ENCODE results near the gene RBKS. TPM values are rescaled to one million over a fixed set of nuclear protein-coding genes. Genes with fewer than 3 reads are reported as not detected.

The RBKS gene
- total and polyA plus RNA-seq, 2 donors: 1.8 to 4.2 TPM

DNA sequence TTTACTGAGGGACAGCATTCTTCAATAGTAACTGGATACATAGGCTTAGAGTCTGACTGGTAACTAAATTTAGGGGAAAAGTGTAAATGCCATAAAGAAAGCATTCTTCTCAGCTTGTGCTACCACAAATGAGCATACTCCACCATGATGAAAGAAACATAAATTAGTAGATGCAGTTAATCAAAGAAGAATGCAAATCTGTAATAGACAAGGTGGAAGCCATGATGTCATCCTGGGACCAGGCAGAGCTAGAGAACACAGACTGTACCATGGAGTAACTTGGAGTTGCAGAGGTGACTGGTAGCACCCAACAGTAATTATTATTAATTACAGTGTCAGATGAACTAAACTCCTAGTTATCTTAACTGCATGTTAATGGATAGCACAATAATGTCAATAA lies 51.7 kb downstream of the RBKS start:
- no peaks in the 10 kb centered on the region for H3K27me3 ChIP-seq (ENCODE audit: control insufficient read depth in 2 of 2, insufficient read depth in 1 of 2, low read length in 1 of 2)
- no peaks in the 10 kb centered on the region for H3K36me3 ChIP-seq (ENCODE audit: control insufficient read depth in 2 of 2, insufficient read depth in 2 of 2, low read length in 1 of 2)
- H3K4me3 ChIP-seq (ENCODE audit: low read length in 2 of 2): no peak overlapping the region
- no peaks in the 10 kb centered on the region for H3K9me3 ChIP-seq (ENCODE audit: control insufficient read depth in 2 of 2, insufficient read depth in 1 of 2, low read length in 1 of 2)
- no peaks in the 10 kb centered on the region for H3K4me1 ChIP-seq (ENCODE audit: control insufficient read depth in 2 of 2, insufficient read depth in 2 of 2, low read length in 2 of 2)
- no peak overlapping the region for H3K27ac ChIP-seq (ENCODE audit: low read depth in 1 of 2, low read length in 1 of 2)
- no peak for DNase-seq (ENCODE audit: low read depth in 6 of 9, low spot score in 9 of 9)

DNA sequence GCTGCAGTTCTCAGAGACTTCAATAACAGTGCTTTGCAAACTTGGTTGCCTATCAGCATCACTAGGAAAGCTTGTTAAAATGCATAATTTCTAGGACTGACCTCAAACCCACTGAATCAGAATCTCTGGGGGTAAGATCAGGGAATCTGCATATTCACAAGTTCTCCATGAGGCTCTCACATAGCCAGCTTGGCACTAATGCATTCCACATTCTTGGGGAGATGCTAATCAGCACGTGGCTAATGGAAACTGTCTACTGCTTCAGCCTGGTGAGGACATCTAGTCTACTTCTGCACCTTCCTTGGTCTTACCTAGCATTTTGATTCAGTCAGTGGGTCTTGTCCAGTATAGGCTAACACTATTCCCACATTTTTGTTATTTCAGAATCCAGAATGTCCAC lies 56.3 kb downstream of the RBKS start:
- Histone ChIP-seq H3K4me1 (ENCODE audit: control insufficient read depth in 2 of 2, insufficient read depth in 2 of 2, low read length in 2 of 2) (no peaks in the 10 kb centered on the region), H3K27ac (ENCODE audit: low read depth in 1 of 2, low read length in 1 of 2) (no peak overlapping the region), H3K4me3 (ENCODE audit: low read length in 2 of 2) (no peak overlapping the region), H3K36me3 (ENCODE audit: control insufficient read depth in 2 of 2, insufficient read depth in 2 of 2, low read length in 1 of 2) (no peaks in the 10 kb centered on the region), H3K27me3 (ENCODE audit: control insufficient read depth in 2 of 2, insufficient read depth in 1 of 2, low read length in 1 of 2) (no peaks in the 10 kb centered on the region), H3K9me3 (ENCODE audit: control insufficient read depth in 2 of 2, insufficient read depth in 1 of 2, low read length in 1 of 2) (peaks cover 0 to 5% of the 10 kb centered on the region in 2 donors)
- no peak for DNase-seq (ENCODE audit: low read depth in 6 of 9, low spot score in 9 of 9)
- WGBS: 93% methylated on average over 1 of the region's 1 CpG

DNA sequence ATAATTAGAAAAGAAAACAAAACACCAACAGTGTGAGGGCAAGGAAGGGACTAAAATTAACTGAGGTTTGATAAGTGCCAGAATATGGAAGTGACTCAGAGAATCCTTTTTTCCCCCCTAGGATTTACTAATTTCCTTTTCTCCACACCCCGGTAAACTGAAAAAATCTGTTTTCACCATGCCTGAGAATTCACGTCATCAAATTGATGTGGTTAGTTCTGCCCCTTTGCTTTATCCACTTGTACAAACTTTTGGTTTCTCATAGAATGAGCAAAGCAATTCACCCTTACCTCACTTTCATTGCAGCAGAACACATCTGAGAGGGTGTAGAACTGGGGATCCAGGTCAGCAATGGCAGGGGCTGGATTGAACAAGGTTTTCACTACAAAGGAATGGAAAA lies 57.8 kb downstream of the RBKS start:
- Histone ChIP-seq H3K27ac (ENCODE audit: low read depth in 1 of 2, low read length in 1 of 2) (no peak overlapping the region), H3K9me3 (ENCODE audit: control insufficient read depth in 2 of 2, insufficient read depth in 1 of 2, low read length in 1 of 2) (peaks cover 0 to 5% of the 10 kb centered on the region in 2 donors), H3K4me1 (ENCODE audit: control insufficient read depth in 2 of 2, insufficient read depth in 2 of 2, low read length in 2 of 2) (no peaks in the 10 kb centered on the region), H3K27me3 (ENCODE audit: control insufficient read depth in 2 of 2, insufficient read depth in 1 of 2, low read length in 1 of 2) (no peaks in the 10 kb centered on the region), H3K4me3 (ENCODE audit: low read length in 2 of 2) (no peak overlapping the region), H3K36me3 (ENCODE audit: control insufficient read depth in 2 of 2, insufficient read depth in 2 of 2, low read length in 1 of 2) (no peaks in the 10 kb centered on the region)
- WGBS: 83% methylated on average over 2 of the region's 2 CpGs
- DNase-seq (ENCODE audit: low read depth in 6 of 9, low spot score in 9 of 9): no peak

DNA sequence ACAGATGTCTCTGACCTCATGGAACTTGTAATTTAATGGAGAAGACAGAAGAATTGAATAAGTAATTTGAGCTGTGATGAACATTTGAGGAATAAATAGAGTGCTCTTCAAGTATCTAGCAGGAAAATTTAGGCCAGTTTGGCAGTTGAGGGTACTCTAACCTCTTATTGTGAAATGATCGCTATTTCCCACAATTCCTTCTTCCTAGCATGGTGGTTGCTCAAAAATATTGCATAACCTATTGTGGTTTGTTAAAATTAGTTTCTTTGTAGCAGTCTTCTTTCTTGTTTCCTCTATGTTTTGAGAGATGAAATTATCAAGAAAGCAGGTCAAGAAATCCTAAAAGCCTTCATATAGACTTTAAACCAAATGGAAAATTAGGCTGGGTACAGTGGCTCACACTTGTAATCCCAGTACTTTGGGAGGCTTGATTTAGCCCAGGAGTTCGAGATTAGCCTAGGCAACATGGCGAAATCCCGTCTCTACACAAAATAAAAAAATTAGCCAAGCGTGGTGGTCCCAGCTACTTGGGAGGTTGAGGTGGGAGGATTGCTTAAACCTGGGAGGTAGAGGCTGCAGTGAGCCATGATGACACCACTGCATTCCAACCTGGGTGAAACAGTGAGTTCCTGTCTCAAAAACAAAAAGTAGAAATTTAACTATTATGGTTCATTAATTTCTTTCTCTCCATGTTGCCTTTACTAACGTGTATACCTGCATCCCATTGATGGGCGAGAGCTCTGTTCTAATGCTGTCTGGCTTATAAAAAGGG lies 58.7 kb downstream of the RBKS start:
- H3K27me3 ChIP-seq (ENCODE audit: control insufficient read depth in 2 of 2, insufficient read depth in 1 of 2, low read length in 1 of 2): no peaks in the 10 kb centered on the region
- H3K36me3 ChIP-seq (ENCODE audit: control insufficient read depth in 2 of 2, insufficient read depth in 2 of 2, low read length in 1 of 2): no peaks in the 10 kb centered on the region
- no peak for DNase-seq (ENCODE audit: low read depth in 6 of 9, low spot score in 9 of 9)
- H3K4me3 ChIP-seq (ENCODE audit: low read length in 2 of 2): no peak overlapping the region
- WGBS: 96% methylated on average over 7 of the region's 7 CpGs
- H3K27ac ChIP-seq (ENCODE audit: low read depth in 1 of 2, low read length in 1 of 2): no peak overlapping the region
- H3K4me1 ChIP-seq (ENCODE audit: control insufficient read depth in 2 of 2, insufficient read depth in 2 of 2, low read length in 2 of 2): no peaks in the 10 kb centered on the region
- peaks cover 0 to 5% of the 10 kb centered on the region in 2 donors for H3K9me3 ChIP-seq (ENCODE audit: control insufficient read depth in 2 of 2, insufficient read depth in 1 of 2, low read length in 1 of 2)

DNA sequence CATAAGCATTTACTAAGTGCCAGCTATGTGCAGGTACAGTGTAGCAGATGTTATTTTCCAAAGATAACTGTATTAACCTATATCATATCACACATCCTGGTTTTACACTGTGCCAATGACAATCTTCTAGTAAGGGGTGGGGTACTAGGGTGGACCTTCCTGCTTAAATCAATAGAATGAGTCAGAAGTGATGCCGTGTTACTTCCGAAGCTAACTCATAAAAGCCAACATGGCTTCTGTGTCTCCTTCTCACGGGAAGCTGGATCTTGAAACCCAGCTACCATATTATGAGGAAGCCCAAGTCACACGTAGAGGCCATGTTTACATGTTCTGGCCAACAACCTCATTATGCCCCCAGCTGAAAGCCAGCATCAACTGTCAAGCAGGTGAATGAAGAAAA lies 59.5 kb downstream of the RBKS start:
- Histone ChIP-seq H3K36me3 (ENCODE audit: control insufficient read depth in 2 of 2, insufficient read depth in 2 of 2, low read length in 1 of 2) (no peaks in the 10 kb centered on the region), H3K27me3 (ENCODE audit: control insufficient read depth in 2 of 2, insufficient read depth in 1 of 2, low read length in 1 of 2) (no peaks in the 10 kb centered on the region), H3K4me1 (ENCODE audit: control insufficient read depth in 2 of 2, insufficient read depth in 2 of 2, low read length in 2 of 2) (no peaks in the 10 kb centered on the region), H3K4me3 (ENCODE audit: low read length in 2 of 2) (no peak overlapping the region), H3K9me3 (ENCODE audit: control insufficient read depth in 2 of 2, insufficient read depth in 1 of 2, low read length in 1 of 2) (peaks cover 0 to 5% of the 10 kb centered on the region in 2 donors), H3K27ac (ENCODE audit: low read depth in 1 of 2, low read length in 1 of 2) (no peak overlapping the region)
- WGBS: 96% methylated on average over 4 of the region's 4 CpGs
- no peak for DNase-seq (ENCODE audit: low read depth in 6 of 9, low spot score in 9 of 9)

DNA sequence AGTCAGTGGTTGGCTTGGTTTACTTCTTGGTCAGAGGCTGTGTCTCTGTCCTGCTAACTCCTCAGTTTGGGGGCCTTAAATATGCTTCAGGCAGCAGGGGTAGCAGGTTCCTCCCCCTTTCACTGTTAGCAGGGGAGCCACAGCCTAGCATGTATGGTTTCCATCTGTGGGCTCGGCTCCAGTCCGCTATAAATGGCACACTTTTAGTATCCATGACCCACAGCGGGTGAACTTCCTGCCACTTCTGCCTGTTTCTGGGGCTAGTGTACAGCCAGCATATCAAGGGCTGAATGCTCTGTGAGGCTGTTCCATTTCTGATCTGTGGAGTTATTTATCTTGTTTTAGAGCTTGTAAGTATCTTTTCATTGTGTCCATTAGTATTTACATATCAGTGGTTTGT lies 60.4 kb downstream of the RBKS start:
- no peak overlapping the region for H3K4me3 ChIP-seq (ENCODE audit: low read length in 2 of 2)
- DNase-seq (ENCODE audit: low read depth in 6 of 9, low spot score in 9 of 9): no peak
- WGBS: 96% methylated on average over 3 of the region's 3 CpGs
- H3K9me3 ChIP-seq (ENCODE audit: control insufficient read depth in 2 of 2, insufficient read depth in 1 of 2, low read length in 1 of 2): peaks cover 0 to 5% of the 10 kb centered on the region in 2 donors
- H3K27me3 ChIP-seq (ENCODE audit: control insufficient read depth in 2 of 2, insufficient read depth in 1 of 2, low read length in 1 of 2): no peaks in the 10 kb centered on the region
- H3K4me1 ChIP-seq (ENCODE audit: control insufficient read depth in 2 of 2, insufficient read depth in 2 of 2, low read length in 2 of 2): no peaks in the 10 kb centered on the region
- no peak overlapping the region for H3K27ac ChIP-seq (ENCODE audit: low read depth in 1 of 2, low read length in 1 of 2)
- no peaks in the 10 kb centered on the region for H3K36me3 ChIP-seq (ENCODE audit: control insufficient read depth in 2 of 2, insufficient read depth in 2 of 2, low read length in 1 of 2)

DNA sequence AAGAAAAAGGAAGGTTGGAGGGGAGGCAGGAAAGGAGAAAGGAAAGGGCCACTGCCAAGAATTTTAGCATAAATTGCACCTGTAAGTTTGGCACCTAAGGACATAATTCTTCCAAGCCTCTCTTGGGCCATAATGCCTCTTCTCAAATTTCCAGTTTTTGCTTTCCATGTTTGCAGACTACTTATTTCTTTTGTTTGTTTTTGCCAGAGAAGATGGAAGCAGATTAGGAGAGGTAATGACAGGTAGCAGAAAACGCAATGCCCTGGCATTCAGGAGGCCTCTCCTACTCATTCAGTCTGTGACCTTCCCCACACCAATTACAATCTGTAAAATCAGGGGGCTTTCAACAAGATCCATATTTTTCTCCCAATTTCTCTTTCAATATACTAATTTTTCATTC lies 61.9 kb downstream of the RBKS start:
- Histone ChIP-seq H3K4me1 (ENCODE audit: control insufficient read depth in 2 of 2, insufficient read depth in 2 of 2, low read length in 2 of 2) (no peaks in the 10 kb centered on the region), H3K4me3 (ENCODE audit: low read length in 2 of 2) (no peak overlapping the region), H3K27me3 (ENCODE audit: control insufficient read depth in 2 of 2, insufficient read depth in 1 of 2, low read length in 1 of 2) (no peaks in the 10 kb centered on the region), H3K27ac (ENCODE audit: low read depth in 1 of 2, low read length in 1 of 2) (no peak overlapping the region), H3K36me3 (ENCODE audit: control insufficient read depth in 2 of 2, insufficient read depth in 2 of 2, low read length in 1 of 2) (no peaks in the 10 kb centered on the region), H3K9me3 (ENCODE audit: control insufficient read depth in 2 of 2, insufficient read depth in 1 of 2, low read length in 1 of 2) (peaks cover 0 to 5% of the 10 kb centered on the region in 2 donors)
- WGBS: 91% methylated on average over 1 of the region's 1 CpG
- DNase-seq (ENCODE audit: low read depth in 6 of 9, low spot score in 9 of 9): no peak

DNA sequence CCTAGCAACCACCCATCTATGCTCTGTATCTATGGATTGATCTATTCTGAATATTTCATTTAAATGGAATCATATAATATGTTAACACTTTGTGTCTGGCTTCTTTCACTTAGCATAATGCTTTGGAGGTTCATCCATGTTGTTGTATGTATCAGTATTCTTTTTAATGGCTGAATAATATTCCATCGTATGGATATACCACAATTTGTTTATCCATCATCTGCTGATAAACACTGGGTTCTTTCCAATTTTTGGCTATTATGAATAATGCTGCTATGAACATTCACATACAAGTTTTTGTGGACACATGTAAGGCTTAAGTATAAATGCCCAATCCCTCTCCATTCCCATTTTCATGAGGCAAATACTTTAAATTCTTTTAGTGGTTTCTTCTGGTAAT lies 65.8 kb downstream of the RBKS start:
- WGBS: 97% methylated on average over 1 of the region's 1 CpG
- H3K27ac ChIP-seq (ENCODE audit: low read depth in 1 of 2, low read length in 1 of 2): no peak overlapping the region

DNA sequence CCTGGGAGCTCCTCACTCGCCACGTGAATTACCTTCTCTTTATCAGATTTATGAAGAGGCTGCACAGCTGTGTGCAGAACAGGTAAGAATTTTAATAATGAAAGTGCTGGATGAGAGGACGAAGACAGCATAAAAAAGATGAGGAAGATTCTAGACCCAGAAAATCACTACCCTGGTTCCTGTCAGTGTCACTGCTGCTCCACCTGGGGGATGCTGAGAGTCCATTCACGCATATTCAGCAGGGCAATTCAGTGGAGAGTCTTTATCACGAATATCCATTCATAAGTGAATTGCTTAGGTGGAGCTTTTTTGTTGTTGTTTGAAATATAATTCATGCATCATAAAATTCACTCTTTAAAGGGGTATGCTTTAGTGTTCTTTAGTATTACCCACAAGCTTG lies 66.6 kb downstream of the RBKS start:
- H3K4me1 ChIP-seq (ENCODE audit: control insufficient read depth in 2 of 2, insufficient read depth in 2 of 2, low read length in 2 of 2): no peaks in the 10 kb centered on the region
- no peak overlapping the region for H3K4me3 ChIP-seq (ENCODE audit: low read length in 2 of 2)
- no peaks in the 10 kb centered on the region for H3K27me3 ChIP-seq (ENCODE audit: control insufficient read depth in 2 of 2, insufficient read depth in 1 of 2, low read length in 1 of 2)
- no peak overlapping the region for H3K27ac ChIP-seq (ENCODE audit: low read depth in 1 of 2, low read length in 1 of 2)
- H3K9me3 ChIP-seq (ENCODE audit: control insufficient read depth in 2 of 2, insufficient read depth in 1 of 2, low read length in 1 of 2): no peaks in the 10 kb centered on the region
- WGBS: 97% methylated on average over 5 of the region's 5 CpGs
- H3K36me3 ChIP-seq (ENCODE audit: control insufficient read depth in 2 of 2, insufficient read depth in 2 of 2, low read length in 1 of 2): no peaks in the 10 kb centered on the region
- DNase-seq (ENCODE audit: low read depth in 6 of 9, low spot score in 9 of 9): no peak

More for the DNA sequence above, 65.8 kb downstream of the RBKS start:
- H3K9me3 ChIP-seq (ENCODE audit: control insufficient read depth in 2 of 2, insufficient read depth in 1 of 2, low read length in 1 of 2): no peaks in the 10 kb centered on the region
- no peaks in the 10 kb centered on the region for H3K27me3 ChIP-seq (ENCODE audit: control insufficient read depth in 2 of 2, insufficient read depth in 1 of 2, low read length in 1 of 2)
- H3K4me3 ChIP-seq (ENCODE audit: low read length in 2 of 2): no peak overlapping the region
- DNase-seq (ENCODE audit: low read depth in 6 of 9, low spot score in 9 of 9): no peak
- no peaks in the 10 kb centered on the region for H3K36me3 ChIP-seq (ENCODE audit: control insufficient read depth in 2 of 2, insufficient read depth in 2 of 2, low read length in 1 of 2)
- H3K4me1 ChIP-seq (ENCODE audit: control insufficient read depth in 2 of 2, insufficient read depth in 2 of 2, low read length in 2 of 2): no peaks in the 10 kb centered on the region
